Measurements from ENCODE around the gene NCAM1. TPM values are rescaled to one million over a fixed set of nuclear protein-coding genes. Genes with fewer than 3 reads are reported as not detected.

NCAM1 gene
- total and polyA plus RNA-seq, 2 donors (not counting 3 experiments of a cell fraction or from before 2014, with no cell fraction given), result 0.03 TPM; not detected in 1

GRCh38 chr11:113138731-113139130, 177.5 kb downstream of the NCAM1 start:
- no peak for DNase-seq (ENCODE audit: low read depth, low spot score)
- ChIA-PET CTCF (no interaction called here), POLR2A (no interaction called here)
- Histone ChIP-seq H3K9me1 (replicated peaks; ENCODE audit: control insufficient read depth, extremely low read depth, insufficient read depth, low read length) (no peaks in the 10 kb centered on the region), H4K20me1 (replicated peaks; ENCODE audit: control insufficient read depth, extremely low read depth, insufficient read depth, low read length) (no peaks in the 10 kb centered on the region), H3K9me3 (replicated peaks; ENCODE audit: control insufficient read depth, insufficient read depth, low read length) (peaks cover 5% of the 10 kb centered on the region), H3K27me3 (ENCODE audit: control insufficient read depth in 2 of 2, insufficient read depth in 2 of 2, low read length in 2 of 2) (no peaks in the 10 kb centered on the region), H3K79me2 (ENCODE audit: control insufficient read depth, insufficient read depth, low read length) (no peaks in the 10 kb centered on the region), H3K36me3 (ENCODE audit: control insufficient read depth in 2 of 2, extremely low read depth in 1 of 2, insufficient read depth in 2 of 2, low read length in 2 of 2) (no peaks in the 10 kb centered on the region), H2AFZ (ENCODE audit: low read depth, low read length) (no peak overlapping the region), H3K4me1 (ENCODE audit: control insufficient read depth, extremely low read depth, insufficient read depth, low read length) (no peaks in the 10 kb centered on the region), H3K4me2 (ENCODE audit: insufficient read depth, low read length) (no peak overlapping the region), H3K27ac (ENCODE audit: insufficient read depth, low read depth, low read length) (no peak overlapping the region), H3K9ac (replicated peaks; ENCODE audit: extremely low read depth, insufficient read depth, low read length) (no peak overlapping the region), H3K4me3 (replicated peaks in 1 of 3; ENCODE audit: insufficient read depth in 1 of 3, low read depth in 1 of 3, low read length in 3 of 3) (no peak overlapping the region)
- dilution Hi-C loops (cut with MboI; ENCODE audit: extremely low pct_ligation_motif_present, low sequenced_read_pairs), result no loop called here
- FAIRE-seq, result no peak
- BruUV-seq (replicated peaks), result no TSS peak
- intact Hi-C loops (cut with micrococcal nuclease), result no loop called here
- TF ChIP-seq GATA2 (IDR thresholded peaks at IDR 0.05; ENCODE audit: insufficient read depth, insufficient read length, low read depth, low read length), result no peak

- ChIA-PET CTCF (no interaction called here), POLR2A (no interaction called here)
- no TSS peak for BruUV-seq (replicated peaks)
- Histone ChIP-seq H3K4me3 (replicated peaks in 1 of 3; ENCODE audit: insufficient read depth in 1 of 3, low read depth in 1 of 3, low read length in 3 of 3) (no peak overlapping the region), H3K27me3 (ENCODE audit: control insufficient read depth in 2 of 2, insufficient read depth in 2 of 2, low read length in 2 of 2) (no peaks in the 10 kb centered on the region), H3K9ac (replicated peaks; ENCODE audit: extremely low read depth, insufficient read depth, low read length) (no peak overlapping the region), H3K4me2 (ENCODE audit: insufficient read depth, low read length) (no peak overlapping the region), H3K9me3 (replicated peaks; ENCODE audit: control insufficient read depth, insufficient read depth, low read length) (peaks cover 5% of the 10 kb centered on the region), H2AFZ (ENCODE audit: low read depth, low read length) (no peak overlapping the region), H3K79me2 (ENCODE audit: control insufficient read depth, insufficient read depth, low read length) (no peaks in the 10 kb centered on the region), H3K4me1 (ENCODE audit: control insufficient read depth, extremely low read depth, insufficient read depth, low read length) (no peaks in the 10 kb centered on the region), H3K9me1 (replicated peaks; ENCODE audit: control insufficient read depth, extremely low read depth, insufficient read depth, low read length) (no peaks in the 10 kb centered on the region), H3K27ac (ENCODE audit: insufficient read depth, low read depth, low read length) (no peak overlapping the region), H3K36me3 (ENCODE audit: control insufficient read depth in 2 of 2, extremely low read depth in 1 of 2, insufficient read depth in 2 of 2, low read length in 2 of 2) (no peaks in the 10 kb centered on the region), H4K20me1 (replicated peaks; ENCODE audit: control insufficient read depth, extremely low read depth, insufficient read depth, low read length) (no peaks in the 10 kb centered on the region)
- TF ChIP-seq FOS (IDR thresholded peaks at IDR 0.05; ENCODE audit: borderline replicate concordance, insufficient read depth, low read length) (no peak), EZH2 (IDR thresholded peaks at IDR 0.05; ENCODE audit: borderline replicate concordance, low read depth, low read length, severe bottlenecking) (no peak), JUN (IDR thresholded peaks at IDR 0.05; ENCODE audit: borderline replicate concordance, insufficient read depth, insufficient read length, low read depth) (no peak)
- dilution Hi-C loops (cut with MboI; ENCODE audit: extremely low pct_ligation_motif_present, low sequenced_read_pairs), result no loop called here
- no peak for FAIRE-seq
- no peak for DNase-seq (ENCODE audit: low read depth, low spot score)
- intact Hi-C loops (cut with micrococcal nuclease), result no loop called here
Observed at GRCh38 chr11:113141010-113141409, 179.8 kb downstream of the NCAM1 start.

Data from endothelial cell of umbilical vein (primary cell).